ENCODE data around the gene DIAPH1. TPM values are rescaled to one million over a fixed set of nuclear protein-coding genes. Genes with fewer than 3 reads are reported as not detected.

Gene DIAPH1
- polyA plus RNA-seq, 1 experiment, result 27.1 TPM

DNA sequence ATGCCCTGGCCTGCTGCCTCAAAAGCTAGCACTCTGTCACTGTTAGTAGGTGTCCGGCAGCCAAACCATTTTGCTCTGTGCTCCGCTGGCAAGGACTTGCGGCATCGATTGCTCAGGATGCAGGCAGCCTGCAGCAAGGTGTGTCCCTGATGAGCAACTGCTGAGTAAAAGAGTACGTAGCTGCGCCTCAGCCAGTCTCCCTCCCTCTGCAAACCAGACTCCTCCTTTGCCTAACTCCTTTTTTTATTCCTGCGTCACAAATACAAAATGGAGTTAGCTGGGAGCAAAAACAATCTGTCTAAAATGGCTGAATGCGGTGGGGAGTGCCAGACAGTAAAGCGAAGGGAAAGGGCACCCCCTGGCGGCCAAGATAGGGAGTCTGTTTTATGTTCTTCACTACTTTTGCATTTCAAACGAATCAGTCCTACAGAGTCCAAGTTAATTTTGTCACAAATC lies 61.1 kb downstream of the DIAPH1 start:
- CTCF ChIA-PET, result interaction anchor here (0.6 to 5.7 kb wide), 72 partner anchors 8 to 463 kb away, joined by 3 to 178 read pairs (median 8); partner anchors contain the start of genes PCDHB10, PCDHB14, PCDHB15 and PCDHB16
- POLR2A ChIA-PET, result interaction anchor here (0.5 to 1.3 kb wide), 11 partner anchors 29 to 237 kb away, joined by 3 to 8 read pairs (median 5); partner anchors contain the start of genes PCDHGA10, PCDHGB7, PCDHGC3 and TAF7
- Histone ChIP-seq H3K27me3 (ENCODE audit: control insufficient read depth, insufficient read depth, low read length) (no peaks in the 10 kb centered on the region), H3K27ac (ENCODE audit: low read depth, low read length) (peak overlapping the region; percentile 84), H3K9me3 (ENCODE audit: control insufficient read depth, insufficient read depth, low read length) (no peaks in the 10 kb centered on the region), H3K4me3 (ENCODE audit: low read depth, low read length) (peak overlapping the region; percentile 25; the same call in 1 of the 2 replicates)
- DNase-seq (ENCODE audit: low read depth, low spot score), result peak; percentile 97
- TF ChIP-seq, protein P1, sequence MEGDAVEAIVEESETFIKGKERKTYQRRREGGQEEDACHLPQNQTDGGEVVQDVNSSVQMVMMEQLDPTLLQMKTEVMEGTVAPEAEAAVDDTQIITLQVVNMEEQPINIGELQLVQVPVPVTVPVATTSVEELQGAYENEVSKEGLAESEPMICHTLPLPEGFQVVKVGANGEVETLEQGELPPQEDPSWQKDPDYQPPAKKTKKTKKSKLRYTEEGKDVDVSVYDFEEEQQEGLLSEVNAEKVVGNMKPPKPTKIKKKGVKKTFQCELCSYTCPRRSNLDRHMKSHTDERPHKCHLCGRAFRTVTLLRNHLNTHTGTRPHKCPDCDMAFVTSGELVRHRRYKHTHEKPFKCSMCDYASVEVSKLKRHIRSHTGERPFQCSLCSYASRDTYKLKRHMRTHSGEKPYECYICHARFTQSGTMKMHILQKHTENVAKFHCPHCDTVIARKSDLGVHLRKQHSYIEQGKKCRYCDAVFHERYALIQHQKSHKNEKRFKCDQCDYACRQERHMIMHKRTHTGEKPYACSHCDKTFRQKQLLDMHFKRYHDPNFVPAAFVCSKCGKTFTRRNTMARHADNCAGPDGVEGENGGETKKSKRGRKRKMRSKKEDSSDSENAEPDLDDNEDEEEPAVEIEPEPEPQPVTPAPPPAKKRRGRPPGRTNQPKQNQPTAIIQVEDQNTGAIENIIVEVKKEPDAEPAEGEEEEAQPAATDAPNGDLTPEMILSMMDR (IDR thresholded peaks at IDR 0.05; ENCODE audit: low read depth, low read length), result peak; percentile 84

DNA sequence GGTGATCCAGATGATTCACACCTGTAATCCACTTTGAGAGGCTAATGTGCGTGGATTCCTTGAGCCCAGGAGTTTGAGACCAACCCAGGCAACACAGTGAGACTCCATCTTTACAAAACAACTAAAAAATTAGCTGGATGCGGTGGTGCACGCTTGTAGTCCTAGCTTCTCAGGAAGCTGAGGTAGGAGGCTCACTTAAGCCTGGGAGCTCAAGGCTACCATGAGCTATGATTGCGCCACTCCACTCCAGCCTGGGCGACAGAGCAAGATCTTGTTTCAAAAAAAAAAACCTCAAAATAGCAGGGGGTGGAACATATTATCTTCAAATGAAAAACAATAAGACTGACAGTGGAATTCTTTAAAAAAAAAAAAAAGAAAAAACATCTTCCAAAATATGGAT lies 70.9 kb downstream of the DIAPH1 start:
- DNase-seq (ENCODE audit: low read depth, low spot score), result no peak
- TF ChIP-seq, protein P1 (IDR thresholded peaks at IDR 0.05; ENCODE audit: low read depth, low read length), result no peak
- Histone ChIP-seq H3K4me3 (ENCODE audit: low read depth, low read length) (no peak overlapping the region), H3K27ac (ENCODE audit: low read depth, low read length) (no peak overlapping the region), H3K27me3 (ENCODE audit: control insufficient read depth, insufficient read depth, low read length) (no peaks in the 10 kb centered on the region), H3K9me3 (ENCODE audit: control insufficient read depth, insufficient read depth, low read length) (peaks cover 13% of the 10 kb centered on the region)
- ChIA-PET POLR2A (no interaction called here), CTCF (interaction anchor here (0.6 to 2.2 kb wide), 6 partner anchors 10 to 118 kb away, joined by 3 to 13 read pairs (median 4); partner anchors contain the start of gene PCDHGA12)

DNA sequence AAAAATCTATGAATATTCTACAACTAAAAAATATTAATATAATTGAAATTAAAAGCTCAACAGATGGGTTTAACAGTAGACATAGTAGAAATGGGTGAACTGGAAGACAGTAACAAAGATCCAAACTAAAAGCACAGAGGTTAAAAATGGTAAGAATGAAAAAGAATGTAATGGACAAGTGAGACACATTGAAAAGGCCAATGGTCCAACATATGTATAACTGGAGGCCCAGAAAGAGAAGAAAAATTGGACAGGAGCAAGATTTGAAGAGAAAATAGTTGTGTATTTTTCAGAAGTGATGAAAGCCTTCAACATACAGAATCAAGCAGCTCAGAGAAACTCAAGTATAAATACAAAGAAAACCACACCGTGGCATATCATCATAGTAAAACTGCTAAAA lies 71.3 kb downstream of the DIAPH1 start:
- Histone ChIP-seq H3K27me3 (ENCODE audit: control insufficient read depth, insufficient read depth, low read length) (no peaks in the 10 kb centered on the region), H3K4me3 (ENCODE audit: low read depth, low read length) (no peak overlapping the region), H3K27ac (ENCODE audit: low read depth, low read length) (no peak overlapping the region), H3K9me3 (ENCODE audit: control insufficient read depth, insufficient read depth, low read length) (peaks cover 13% of the 10 kb centered on the region)
- TF ChIP-seq, protein P1 (IDR thresholded peaks at IDR 0.05; ENCODE audit: low read depth, low read length), result no peak
- POLR2A ChIA-PET, result no interaction called here
- CTCF ChIA-PET, result interaction anchor here (0.6 to 2.2 kb wide), 6 partner anchors 10 to 117 kb away, joined by 3 to 13 read pairs (median 4); partner anchors contain the start of gene PCDHGA12
- DNase-seq (ENCODE audit: low read depth, low spot score), result no peak

DNA sequence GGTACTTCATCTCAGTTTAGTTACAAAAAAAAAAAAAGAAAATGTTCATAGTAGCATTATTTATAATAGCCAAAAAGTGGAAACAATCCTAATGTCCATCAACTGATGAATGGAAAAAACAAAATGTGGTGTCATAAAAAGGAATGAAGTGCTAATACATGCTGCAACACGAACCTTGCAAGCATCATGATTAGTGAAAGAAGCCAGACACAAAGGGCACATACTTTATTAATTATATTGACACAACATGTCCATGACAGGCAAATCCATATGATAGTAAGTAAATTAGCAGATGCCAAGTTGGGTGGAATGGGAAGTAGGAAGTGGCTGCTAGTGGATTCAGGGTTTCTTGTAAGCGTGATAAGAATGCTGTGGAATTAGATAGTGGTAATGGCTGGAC lies 75.7 kb downstream of the DIAPH1 start:
- ChIA-PET POLR2A (no interaction called here), CTCF (interaction anchor here (1.4 to 2.2 kb wide), 2 partner anchors 15 to 21 kb away, joined by 8 to 10 read pairs; no protein-coding TSS in a partner anchor)
- peaks cover 9% of the 10 kb centered on the region for H3K9me3 ChIP-seq (ENCODE audit: control insufficient read depth, insufficient read depth, low read length)
- no peaks in the 10 kb centered on the region for H3K27me3 ChIP-seq (ENCODE audit: control insufficient read depth, insufficient read depth, low read length)
- no peak overlapping the region for H3K4me3 ChIP-seq (ENCODE audit: low read depth, low read length)
- H3K27ac ChIP-seq (ENCODE audit: low read depth, low read length), result no peak overlapping the region
- no peak for DNase-seq (ENCODE audit: low read depth, low spot score)
- TF ChIP-seq, protein P1 (IDR thresholded peaks at IDR 0.05; ENCODE audit: low read depth, low read length), result no peak

DNA sequence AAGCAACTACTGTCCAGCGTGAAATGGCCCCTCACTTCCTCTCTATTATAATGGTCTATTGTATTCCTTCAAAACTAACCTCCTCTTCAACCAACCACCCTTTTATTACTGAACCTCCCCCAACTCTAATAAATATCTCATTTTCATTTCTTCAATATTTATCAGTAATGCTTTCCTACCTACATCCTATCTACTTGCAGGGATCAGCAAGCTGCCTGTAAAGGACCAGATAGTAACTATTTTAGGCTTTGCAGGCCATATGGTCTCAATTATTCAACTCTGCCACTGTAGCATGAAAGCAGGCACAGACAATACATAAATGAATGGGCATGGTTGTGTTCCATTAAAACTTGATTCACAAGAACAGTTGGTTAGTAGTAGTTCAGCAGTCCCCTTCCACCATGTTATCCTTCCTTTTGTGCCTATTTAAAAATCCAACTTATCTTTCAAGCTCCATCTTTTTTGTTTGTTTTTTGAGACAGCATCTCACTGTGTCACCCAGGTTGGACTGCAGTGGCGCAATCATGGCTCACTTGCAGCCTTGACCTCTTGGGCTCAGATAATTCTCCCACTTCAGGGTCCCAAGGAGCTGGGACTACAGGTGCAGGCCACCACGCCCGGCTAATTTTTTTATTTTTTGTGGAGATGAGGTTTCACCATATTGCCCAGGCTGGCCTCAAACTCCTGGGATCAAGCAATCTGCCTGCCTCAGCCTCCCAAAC lies 84.1 kb downstream of the DIAPH1 start:
- ChIA-PET POLR2A (no interaction called here), CTCF (interaction anchor here (0.6 to 4.7 kb wide), 4 partner anchors 9 to 130 kb away, joined by 6 to 28 read pairs (median 8); no protein-coding TSS in a partner anchor)
- TF ChIP-seq, protein P1 (IDR thresholded peaks at IDR 0.05; ENCODE audit: low read depth, low read length), result no peak
- Histone ChIP-seq H3K4me3 (ENCODE audit: low read depth, low read length) (no peak overlapping the region), H3K27me3 (ENCODE audit: control insufficient read depth, insufficient read depth, low read length) (no peaks in the 10 kb centered on the region), H3K9me3 (ENCODE audit: control insufficient read depth, insufficient read depth, low read length) (no peaks in the 10 kb centered on the region), H3K27ac (ENCODE audit: low read depth, low read length) (no peak overlapping the region)
- no peak for DNase-seq (ENCODE audit: low read depth, low spot score)

Data from AG04450 (cell line).